K562 (cell line): ENCODE results near the gene EIF5B.

Experiments
- CREB1 ChIP-seq, 2 experiments: sonication (generic) in 1 of 2; formaldehyde crosslinking in 1 of 2; IDR thresholded peaks; 2 replicates each; pipeline versions ENCODE4 v1.6.1 to v1.8.0; 2012 to 2022; ENCODE audit warnings: inconsistent platforms in 1 of 2, mild to moderate bottlenecking in 1 of 2, missing genetic modification reagents in 1 of 2, moderate library complexity in 1 of 2
- SMARCA4 ChIP-seq: fragments of 450-650 bp; IDR thresholded peaks from 2 replicates; pipeline ENCODE4 v1.6.1; 2016
- TCF7L2 ChIP-seq: fragments of 150-350 bp; IDR thresholded peaks from 2 replicates; pipeline ENCODE4 v1.6.1; 2016; ENCODE audit warnings: low read depth, mild to moderate bottlenecking, low read length, moderate library complexity
- ZBTB8A ChIP-seq: fragments of 450-650 bp; IDR thresholded peaks from 2 replicates; pipeline ENCODE4 v1.6.1; 2018; ENCODE audit warnings: mild to moderate bottlenecking, moderate library complexity; ENCODE audit not compliant: partially characterized antibody

DNA sequence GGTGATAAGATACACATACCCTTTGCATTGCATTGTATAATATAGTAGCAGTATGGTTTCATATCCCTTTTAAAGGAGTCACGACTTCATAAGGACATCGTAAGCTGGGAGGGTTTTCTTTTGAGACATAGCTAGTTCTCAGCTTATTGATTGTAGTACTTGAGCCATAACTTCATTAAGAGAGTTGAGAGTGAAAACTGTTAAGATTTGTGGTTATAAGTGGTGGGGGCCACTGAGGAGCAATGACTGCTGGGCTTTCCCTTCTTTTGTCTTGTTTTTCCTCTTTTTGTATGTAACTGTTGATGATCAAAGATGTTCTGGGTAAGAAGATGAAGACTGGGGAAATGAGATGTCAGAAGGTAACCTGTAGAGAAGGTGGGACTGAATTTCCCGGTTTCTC lies 11.0 kb downstream of the EIF5B start:
- TF ChIP-seq TCF7L2 (no peak), SMARCA4 (no peak), CREB1 (IDR thresholded peaks at IDR 0.05) (no peak), CREB1 (CRISPR knock-in tag; IDR thresholded peaks at IDR 0.05) (no peak), ZBTB8A (no peak)
